GM12878 (cell line): ENCODE results near the gene CAST. TPM values are rescaled to one million over a fixed set of nuclear protein-coding genes. Genes with fewer than 3 reads are reported as not detected.

Experiments
- ATAC-seq: fragments of 200-7000 bp; cut with Tn5 transposase; 3 replicates; pipeline ENCODE4 v1.9.1; 2020; ENCODE audit warnings: mild to moderate bottlenecking, moderate library complexity
- BruUV-seq: library from RNA; stranded (reverse); fragments of 400-500 nt; replicated peaks from 2 replicates; lab custom pipeline; 2021; lab: Mats Ljungman, UMichigan
- CTCF ChIA-PET: fragments of 300-600 bp; sonication (Branson Sonifier 250); formaldehyde crosslinking; extraction: SDS; loops from one replicate; lab custom pipeline; 2021; ENCODE audit warnings: inconsistent platforms; lab: Yijun Ruan, JAX
- POLR2A ChIA-PET: fragments of 350-600 bp; formaldehyde crosslinking; extraction: SDS; loops from one replicate; lab custom pipeline; 2021; ENCODE audit warnings: inconsistent platforms; lab: Charles Lee
- RAD21 ChIA-PET: fragments of 300-600 bp; sonication (Branson Sonifier 250); formaldehyde crosslinking; loops from one replicate; lab custom pipeline; 2023; ENCODE audit warnings: antibody characterized with exemption; ENCODE audit not compliant: unreplicated experiment; lab: Charles Lee
- SMC1A ChIA-PET: fragments of 300-600 bp; sonication (Branson Sonifier 250); formaldehyde crosslinking; loops from one replicate; lab custom pipeline; 2023; ENCODE audit not compliant: unreplicated experiment, uncharacterized antibody; lab: Charles Lee
- DNase-seq: peaks from one replicate; pipeline ENCODE4 v3.0.0-alpha.2; 2011; ENCODE audit warnings: low read depth, low spot score
- FAIRE-seq: peaks from 3 replicates; lab custom pipeline; 2011; peaks lifted over from hg19 to GRCh38; lab: Jason Lieb, UNC
- H2AFZ ChIP-seq: 2 replicates; pipeline ENCODE4 v1.6.0; 2011; ENCODE audit warnings: low read depth, low read length, control low read depth; ENCODE audit not compliant: control insufficient read depth
- H3K27ac ChIP-seq: 2 replicates; pipeline ENCODE4 v1.5.1; 2011; ENCODE audit warnings: control low read depth; ENCODE audit not compliant: control insufficient read depth, insufficient read depth
- H3K27me3 ChIP-seq, 2 experiments: replicated peaks in 1 of 2; 2 replicates each; pipeline versions ENCODE4 v1.6.0 to v1.6.1; 2011; ENCODE audit warnings: low read length in 1 of 2; ENCODE audit not compliant: control insufficient read depth in 2 of 2, insufficient read depth in 2 of 2
- H3K36me3 ChIP-seq, 2 experiments: 2 replicates each; pipeline ENCODE4 v1.5.1; 2011; ENCODE audit warnings: low read length in 1 of 2; ENCODE audit not compliant: control insufficient read depth in 2 of 2, insufficient read depth in 2 of 2
- H3K4me1 ChIP-seq: 2 replicates; pipeline ENCODE4 v1.6.1; 2011; ENCODE audit warnings: mild to moderate bottlenecking, low read length, moderate library complexity, mixed read lengths; ENCODE audit not compliant: control insufficient read depth, insufficient read depth
- H3K4me2 ChIP-seq: 2 replicates; pipeline ENCODE4 v1.6.0; 2011; ENCODE audit warnings: control low read depth; ENCODE audit not compliant: control insufficient read depth, insufficient read depth
- H3K4me3 ChIP-seq: fragments of 200-600 bp; sonication (generic); 2 replicates; pipeline ENCODE4 v1.5.1; 2016
- H3K79me2 ChIP-seq: 2 replicates; pipeline ENCODE4 v1.6.0; 2011; ENCODE audit warnings: low read length; ENCODE audit not compliant: control insufficient read depth, insufficient read depth
- H3K9ac ChIP-seq: 2 replicates; pipeline ENCODE4 v1.8.0; 2011; ENCODE audit warnings: low read length, control low read depth, mixed read lengths; ENCODE audit not compliant: control insufficient read depth, insufficient read depth
- H3K9me3 ChIP-seq: replicated peaks from 3 replicates; pipeline ENCODE4 v1.5.1; 2011; ENCODE audit warnings: mild to moderate bottlenecking, low read length; ENCODE audit not compliant: control insufficient read depth, insufficient read depth
- H4K20me1 ChIP-seq: 2 replicates; pipeline ENCODE4 v1.6.0; 2011; ENCODE audit not compliant: control insufficient read depth, insufficient read depth
- CEBPB ChIP-seq, 2 experiments: fragments of 150-350 bp in 1 of 2; IDR thresholded peaks; 2 replicates each; pipeline ENCODE4 v1.6.1; 2012 to 2014; ENCODE audit warnings: low read depth in 2 of 2, low read length in 2 of 2, borderline replicate concordance in 1 of 2, inconsistent platforms in 1 of 2
- CHD4 ChIP-seq: fragments of 200-600 bp; sonication (generic); IDR thresholded peaks from 2 replicates; pipeline ENCODE4 v1.6.1; 2016; ENCODE audit warnings: mild to moderate bottlenecking
- CREB1 ChIP-seq: IDR thresholded peaks from 2 replicates; pipeline ENCODE4 v1.6.1; 2012; ENCODE audit warnings: low read depth, mild to moderate bottlenecking, inconsistent platforms
- ESRRA ChIP-seq: IDR thresholded peaks from 2 replicates; pipeline ENCODE4 v1.6.1; 2012; ENCODE audit warnings: mild to moderate bottlenecking, low read length, improper control_type of control experiment
- HCFC1 ChIP-seq: fragments of 150-350 bp; IDR thresholded peaks from 2 replicates; pipeline ENCODE4 v1.6.1; 2014; ENCODE audit warnings: low read length
- SUPT20H ChIP-seq: IDR thresholded peaks from 2 replicates; pipeline ENCODE4 v1.6.1; 2011; ENCODE audit warnings: low read depth, mild to moderate bottlenecking, low read length, moderate library complexity, borderline replicate concordance; ENCODE audit not compliant: control insufficient read depth
- USF2 ChIP-seq: IDR thresholded peaks from 2 replicates; pipeline ENCODE4 v1.6.1; 2011; ENCODE audit warnings: low read depth, low read length, improper control_type of control experiment, borderline replicate concordance
- WRNIP1 ChIP-seq: IDR thresholded peaks from 2 replicates; pipeline ENCODE4 v1.6.1; 2011; ENCODE audit warnings: low read depth, low read length, improper control_type of control experiment, borderline replicate concordance
- WGBS: methylation state at CpG from one replicate; pipeline ENCODE4 v1.1.6; 2016; ENCODE audit warnings: low lambda C conversion rate; ENCODE audit not compliant: insufficient replicate concordance, insufficient coverage; ENCODE audit errors: missing lambda C conversion rate; 5-methylcytosine and 5-hydroxymethylcytosine counted together
- in situ Hi-C: fragments of 300-500 bp; cut with MboI; formaldehyde crosslinking; loops from 9 replicates; pipeline ENCODE4 v1.14.3; 2018; ENCODE audit warnings: mixed read lengths
- intact Hi-C: fragments of 100-400 bp; cut with micrococcal nuclease; formaldehyde crosslinking; loops from one replicate; pipeline ENCODE4 v1.14.2; 2022; ENCODE audit not compliant: unreplicated experiment
- polyA plus RNA-seq, 11 experiments: library from polyadenylated mRNA; depleted of rRNA in 4 of 11; unstranded in 6 of 11; stranded (reverse) in 5 of 11; fragments of >200 nt; fragmentation: Nextera tagmentation in 4 of 11; fragmentation: Illumina TruSeq in 1 of 11; extraction: Ambion mirVana in 4 of 11; extraction: Trizol in 1 of 11; gene quantifications; 1 replicate in 1 of 11; 2 replicates in 10 of 11; pipeline versions ENCODE4 v1.2.1 to v1.2.3, GENCODE V29; 2011 to 2016; ENCODE audit warnings: inconsistent platforms in 2 of 11, missing spikeins in 2 of 11, low read depth in 1 of 11
- total RNA-seq, 4 experiments: library from RNA; depleted of rRNA in 3 of 4; stranded (reverse); fragments of >200 nt in 3 of 4; fragmentation: Illumina TruSeq in 1 of 4; extraction: Trizol in 1 of 4; gene quantifications; 2 replicates each; pipeline versions ENCODE4 v1.2.1 to v1.2.3, GENCODE V29; 2013 to 2021

CAST gene
- total and polyA plus RNA-seq, 10 of the 15 experiments (the other 5 are each of a cell fraction or from before 2014, with no cell fraction given), result 31.7 to 140 (median 68.5) TPM

- no TSS peak for BruUV-seq
- H3K4me1 ChIP-seq, result no peaks in the 10 kb centered on the region
- SMC1A ChIA-PET, result no interaction called here
- in situ Hi-C loops, result no loop called here
- POLR2A ChIA-PET, result no interaction called here
- no peak overlapping the region for H3K9ac ChIP-seq
- H3K79me2 ChIP-seq, result no peaks in the 10 kb centered on the region
- no peak overlapping the region for H3K27ac ChIP-seq
- RAD21 ChIA-PET, result no interaction called here
- 5% methylated on average over 2 of the region's 2 CpGs for WGBS
- no peaks in the 10 kb centered on the region for H3K36me3 ChIP-seq
- no peak for ATAC-seq
- H3K9me3 ChIP-seq, result no peaks in the 10 kb centered on the region
- no peak overlapping the region for H3K4me3 ChIP-seq
- no peak for FAIRE-seq
- H2AFZ ChIP-seq, result no peak overlapping the region
- H3K4me2 ChIP-seq, result no peak overlapping the region
- no peaks in the 10 kb centered on the region for H4K20me1 ChIP-seq
- no peak for DNase-seq
- H3K27me3 ChIP-seq, result no peaks in the 10 kb centered on the region
- CTCF ChIA-PET, result no interaction called here
- intact Hi-C loops, result no loop called here
- TF ChIP-seq HCFC1, result no peak
- TF ChIP-seq, all 136 proteins: peak for 0
Observed at GRCh38 chr5:96642281-96642640, 19.9 kb upstream of the CAST start.

- H3K4me3 ChIP-seq, result no peak overlapping the region
- ChIA-PET SMC1A (no interaction called here), POLR2A (no interaction called here), RAD21 (no interaction called here), CTCF (no interaction called here)
- no peaks in the 10 kb centered on the region for H3K36me3 ChIP-seq
- BruUV-seq, result no TSS peak
- H2AFZ ChIP-seq, result no peak overlapping the region
- ATAC-seq, result no peak
- intact Hi-C loops, result no loop called here
- 68% methylated on average over 7 of the region's 7 CpGs for WGBS
- no peak for TF ChIP-seq SUPT20H
- no peak for TF ChIP-seq WRNIP1
- TF ChIP-seq CHD4, result no peak
- TF ChIP-seq CREB1, result no peak
- no peak for TF ChIP-seq ESRRA
- no peak for TF ChIP-seq USF2
- no peak for TF ChIP-seq CEBPB (IDR thresholded peaks at IDR 0.05; ENCODE audit: borderline replicate concordance in 1 of 2, low read depth in 2 of 2, low read length in 2 of 2)
- H3K9ac ChIP-seq, result no peak overlapping the region
- H3K79me2 ChIP-seq, result no peaks in the 10 kb centered on the region
- FAIRE-seq, result no peak
- peaks cover 3% of the 10 kb centered on the region; the same call in 1 of the 2 replicates for H3K4me1 ChIP-seq
- no peak overlapping the region for H3K27ac ChIP-seq
- in situ Hi-C loops, result no loop called here
- no peaks in the 10 kb centered on the region for H4K20me1 ChIP-seq
- H3K27me3 ChIP-seq, result no peaks in the 10 kb centered on the region
- no peak for DNase-seq
- no peak overlapping the region for H3K4me2 ChIP-seq
- no peaks in the 10 kb centered on the region for H3K9me3 ChIP-seq
Observed at GRCh38 chr5:96645091-96645490, 17.1 kb upstream of the CAST start.
